Vagina (tissue), 2 donors: ENCODE data around the gene IRF1. TPM values are rescaled to one million over a fixed set of nuclear protein-coding genes. Genes with fewer than 3 reads are reported as not detected.
A peak's percentile ranks its signal among the peaks of the same experiment; 100 is the strongest.

Experiments used
- DNase-seq, 2 donors: peaks; one replicate each; pipeline ENCODE4 v3.0.0-alpha.2; 2017; ENCODE audit errors: extremely low spot score in 2 of 2
- H3K27ac ChIP-seq: fragments of 200-600 bp; sonication (generic); one replicate; pipeline ENCODE4 v1.5.1; 2019
- H3K27me3 ChIP-seq: fragments of 200-600 bp; sonication (generic); one replicate; pipeline ENCODE4 v1.5.1; 2019
- H3K36me3 ChIP-seq, 2 donors: fragments of 200-600 bp; sonication (generic); one replicate each; pipeline ENCODE4 v1.5.1; 2017 to 2019
- H3K4me1 ChIP-seq: fragments of 200-600 bp; sonication (generic); one replicate; pipeline ENCODE4 v1.5.1; 2019
- H3K4me3 ChIP-seq, 2 donors: fragments of 200-600 bp; sonication (generic); 1 replicate in 1 of 2; 2 replicates in 1 of 2; pipeline ENCODE4 v1.5.1; 2016 to 2019
- H3K9me3 ChIP-seq: fragments of 200-600 bp; sonication (generic); one replicate; pipeline ENCODE4 v1.5.1; 2019
- CTCF ChIP-seq, 3 experiments: fragments of 450-650 bp in 2 of 3; fragments of 200-600 bp in 1 of 3; sonication (generic) in 1 of 3; IDR thresholded peaks; one replicate each; pipeline ENCODE4 v1.5.1; 2017 to 2019; ENCODE audit warnings: antibody characterized with exemption in 3 of 3, mild to moderate bottlenecking in 2 of 3, moderate library complexity in 2 of 3
- POLR2A ChIP-seq, 2 donors: fragments of 450-650 bp; IDR thresholded peaks; one replicate each; pipeline ENCODE4 v1.6.1; 2017; ENCODE audit warnings: antibody characterized with exemption in 2 of 2, mild to moderate bottlenecking in 2 of 2, moderate library complexity in 2 of 2
- POLR2AphosphoS5 ChIP-seq, 2 donors: sonication (generic); formaldehyde crosslinking; IDR thresholded peaks; one replicate each; pipeline ENCODE4 v1.9.0; 2017; ENCODE audit warnings: antibody characterized with exemption in 2 of 2, mild to moderate bottlenecking in 2 of 2, low read depth in 1 of 2; ENCODE audit not compliant: insufficient read depth in 1 of 2
- intact Hi-C: fragments of 100-400 bp; cut with DNase I; formaldehyde crosslinking; loops from one replicate; pipeline ENCODE4 v1.15.1; 2023
- total RNA-seq: library from RNA; depleted of rRNA; stranded (reverse); fragments of >200 nt; gene quantifications from one replicate; pipeline ENCODE4 v1.2.3, GENCODE V29; 2016

The IRF1 gene, protein sequence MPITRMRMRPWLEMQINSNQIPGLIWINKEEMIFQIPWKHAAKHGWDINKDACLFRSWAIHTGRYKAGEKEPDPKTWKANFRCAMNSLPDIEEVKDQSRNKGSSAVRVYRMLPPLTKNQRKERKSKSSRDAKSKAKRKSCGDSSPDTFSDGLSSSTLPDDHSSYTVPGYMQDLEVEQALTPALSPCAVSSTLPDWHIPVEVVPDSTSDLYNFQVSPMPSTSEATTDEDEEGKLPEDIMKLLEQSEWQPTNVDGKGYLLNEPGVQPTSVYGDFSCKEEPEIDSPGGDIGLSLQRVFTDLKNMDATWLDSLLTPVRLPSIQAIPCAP
- 49.8 TPM for total RNA-seq

DNA sequence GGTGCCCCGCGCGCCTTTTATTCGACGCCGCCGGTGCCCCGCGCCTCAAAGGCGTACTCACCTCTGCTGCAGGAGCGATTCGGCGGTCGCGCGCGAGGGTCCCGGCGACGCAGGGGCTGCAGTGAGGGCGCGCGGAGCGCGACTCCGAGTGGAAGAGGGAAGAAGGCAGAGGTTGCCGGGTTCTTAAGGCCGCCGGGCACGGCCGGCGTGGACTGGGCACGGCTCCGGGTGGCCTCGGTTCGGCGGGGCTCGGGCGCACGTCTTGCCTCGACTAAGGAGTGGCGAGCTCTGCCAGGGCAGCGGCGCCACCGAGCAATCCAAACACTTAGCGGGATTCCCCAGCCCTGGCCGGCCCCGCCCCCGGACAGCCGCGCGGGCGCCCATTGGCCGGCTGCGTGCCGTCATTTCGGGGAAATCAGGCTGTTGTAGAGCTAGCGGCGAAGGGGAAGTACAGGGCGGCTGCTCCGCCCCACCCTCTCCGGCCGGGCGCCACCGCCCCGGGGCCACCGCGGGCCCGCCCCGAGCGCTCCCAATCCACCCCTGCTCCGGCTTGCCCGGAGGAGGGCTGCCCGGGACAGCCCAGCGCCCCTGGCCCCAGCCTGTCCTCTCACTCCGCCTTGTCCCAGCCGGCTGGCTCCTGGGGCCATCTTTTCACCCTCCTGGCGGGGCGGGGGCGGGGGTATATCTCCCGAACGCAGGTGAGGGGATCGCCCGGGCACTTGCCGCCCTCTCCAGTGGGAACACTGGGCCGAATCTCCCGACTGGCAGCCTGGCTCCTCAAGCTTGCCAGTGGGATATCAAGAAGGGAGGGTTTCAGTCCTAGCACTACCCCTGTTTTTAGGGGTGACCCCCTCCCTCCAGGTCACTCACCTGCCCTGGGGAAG is at the start of gene IRF1:
IRF1 (minus strand) TSS at position 290 of the 884 bp plus-strand sequence. CDS start 1,295 bp downstream, outside the sequence.
- H3K27me3 ChIP-seq = no peaks in the 10 kb centered on the region
- peak; percentile 98 to 99 for DNase-seq
- H3K36me3 ChIP-seq = peaks cover 0 to 14% of the 10 kb centered on the region in 2 donors
- intact Hi-C loops = no loop called here
- peak within 1 kb of the TSS; percentile 78 to 86 for H3K4me3 ChIP-seq
- H3K9me3 ChIP-seq = no peaks in the 10 kb centered on the region
- TF ChIP-seq POLR2AphosphoS5 (IDR thresholded peaks at IDR 0.05; ENCODE audit: insufficient read depth in 1 of 2, low read depth in 1 of 2) (peak; percentile 87 to 98), POLR2A (IDR thresholded peaks at IDR 0.05) (peak in 1 of 2 donors; percentile 91), CTCF (IDR thresholded peaks at IDR 0.05) (no peak)
- peak within 1 kb of the TSS; percentile 98 for H3K27ac ChIP-seq
- peaks cover 75% of the 10 kb centered on the region for H3K4me1 ChIP-seq

DNA sequence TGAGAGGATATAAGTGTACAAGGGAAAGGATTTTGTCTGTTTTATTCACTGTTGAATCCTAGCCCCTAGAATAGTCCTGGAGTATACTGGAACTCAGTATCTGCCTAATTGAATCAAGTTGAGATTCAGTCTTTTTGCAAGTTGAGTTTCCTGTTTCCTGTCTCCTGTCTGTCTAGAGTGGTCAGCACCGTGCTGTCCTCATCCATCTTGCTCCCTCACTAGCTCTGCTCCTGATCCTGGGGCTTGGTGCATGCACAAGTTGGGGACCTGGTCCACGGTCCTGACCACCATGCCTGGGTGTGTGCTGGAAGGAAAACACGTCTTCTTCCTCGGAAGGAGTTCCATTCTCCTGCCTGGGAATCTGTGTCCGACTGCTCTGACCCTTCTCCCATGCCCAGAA is 49.6 kb upstream of the IRF1 start:
- Histone ChIP-seq H3K9me3 (no peaks in the 10 kb centered on the region), H3K36me3 (no peaks in the 10 kb centered on the region), H3K4me3 (no peak overlapping the region), H3K4me1 (no peaks in the 10 kb centered on the region), H3K27me3 (no peaks in the 10 kb centered on the region), H3K27ac (no peak overlapping the region)
- intact Hi-C loops = no loop called here
- no peak for DNase-seq
- TF ChIP-seq CTCF (IDR thresholded peaks at IDR 0.05) (no peak), POLR2AphosphoS5 (IDR thresholded peaks at IDR 0.05; ENCODE audit: insufficient read depth in 1 of 2, low read depth in 1 of 2) (no peak), POLR2A (IDR thresholded peaks at IDR 0.05) (no peak)

GRCh38 chr5:132539716-132540115 is 49.1 kb upstream of the IRF1 start:
- no peaks in the 10 kb centered on the region for H3K36me3 ChIP-seq
- H3K27me3 ChIP-seq = no peaks in the 10 kb centered on the region
- no peaks in the 10 kb centered on the region for H3K4me1 ChIP-seq
- no peak overlapping the region for H3K27ac ChIP-seq
- TF ChIP-seq POLR2AphosphoS5 (IDR thresholded peaks at IDR 0.05; ENCODE audit: insufficient read depth in 1 of 2, low read depth in 1 of 2) = no peak
- no peak overlapping the region for H3K4me3 ChIP-seq
- no peak for DNase-seq
- intact Hi-C loops = no loop called here
- no peaks in the 10 kb centered on the region for H3K9me3 ChIP-seq

DNA sequence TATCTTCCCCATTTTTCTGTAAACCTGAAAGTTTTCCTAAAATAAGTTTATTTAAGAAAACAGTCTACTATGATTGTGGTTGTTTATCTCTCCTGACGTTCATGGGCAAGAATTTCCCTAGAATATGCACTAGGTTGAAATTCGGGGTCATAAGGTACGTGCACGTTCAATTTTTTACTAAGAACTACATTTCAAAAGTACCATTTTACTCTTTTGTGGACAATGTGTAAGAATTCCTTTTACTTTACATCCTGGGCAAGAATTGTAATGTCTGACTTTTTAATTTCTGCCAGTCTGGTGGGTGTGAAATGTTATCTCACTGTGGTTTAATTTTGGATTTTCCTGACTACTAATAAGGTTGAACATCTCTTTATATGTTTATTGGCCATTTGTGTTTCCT is 40.4 kb upstream of the IRF1 start:
- Histone ChIP-seq H3K27me3 (no peaks in the 10 kb centered on the region), H3K4me1 (no peaks in the 10 kb centered on the region), H3K9me3 (no peaks in the 10 kb centered on the region), H3K4me3 (no peak overlapping the region), H3K36me3 (no peaks in the 10 kb centered on the region), H3K27ac (no peak overlapping the region)
- intact Hi-C loops = no loop called here
- TF ChIP-seq CTCF (IDR thresholded peaks at IDR 0.05) = no peak
- TF ChIP-seq POLR2AphosphoS5 (IDR thresholded peaks at IDR 0.05; ENCODE audit: insufficient read depth in 1 of 2, low read depth in 1 of 2) = no peak
- no peak for TF ChIP-seq POLR2A (IDR thresholded peaks at IDR 0.05)
- no peak for DNase-seq

GRCh38 chr5:132528866-132529634 is 38.5 kb upstream of the IRF1 start:
- Histone ChIP-seq H3K9me3 (no peaks in the 10 kb centered on the region), H3K36me3 (no peaks in the 10 kb centered on the region), H3K4me3 (no peak overlapping the region), H3K27me3 (no peaks in the 10 kb centered on the region), H3K27ac (no peak overlapping the region), H3K4me1 (no peaks in the 10 kb centered on the region)
- TF ChIP-seq CTCF (IDR thresholded peaks at IDR 0.05) (no peak), POLR2A (IDR thresholded peaks at IDR 0.05) (no peak), POLR2AphosphoS5 (IDR thresholded peaks at IDR 0.05; ENCODE audit: insufficient read depth in 1 of 2, low read depth in 1 of 2) (no peak)
- intact Hi-C loops = no loop called here
- no peak for DNase-seq
